ENCODE measurements around the gene OSBPL3.
A peak's percentile ranks its signal among the peaks of the same experiment; 100 is the strongest.

The OSBPL3 gene

DNA sequence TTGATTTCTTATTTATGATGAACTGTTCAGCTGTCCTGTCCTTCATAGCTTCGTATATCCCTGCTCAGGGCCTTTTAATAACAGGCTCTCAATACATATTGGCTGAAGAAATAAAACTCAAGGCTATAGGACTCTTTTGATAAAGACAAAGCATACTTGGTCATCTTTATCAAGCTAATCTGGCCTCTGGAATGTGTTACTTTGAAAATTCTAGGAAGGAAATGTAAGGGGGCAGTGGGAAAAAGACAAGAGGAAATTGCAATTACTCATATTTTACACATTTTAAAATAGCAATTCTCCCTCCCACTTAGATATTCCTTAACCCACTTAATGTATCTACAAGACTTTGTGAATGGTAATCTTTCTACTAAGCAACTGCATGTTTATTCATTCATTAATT, 94.3 kb downstream of the OSBPL3 start:
- DNase-seq (ENCODE audit: low read depth) = no peak
- TF ChIP-seq POLR2A (IDR thresholded peaks at IDR 0.05; ENCODE audit: extremely low read depth, insufficient read length) (no peak), MYC (IDR thresholded peaks at IDR 0.05; ENCODE audit: low read depth, low read length) (no peak)
- TF ChIP-seq, protein P1, sequence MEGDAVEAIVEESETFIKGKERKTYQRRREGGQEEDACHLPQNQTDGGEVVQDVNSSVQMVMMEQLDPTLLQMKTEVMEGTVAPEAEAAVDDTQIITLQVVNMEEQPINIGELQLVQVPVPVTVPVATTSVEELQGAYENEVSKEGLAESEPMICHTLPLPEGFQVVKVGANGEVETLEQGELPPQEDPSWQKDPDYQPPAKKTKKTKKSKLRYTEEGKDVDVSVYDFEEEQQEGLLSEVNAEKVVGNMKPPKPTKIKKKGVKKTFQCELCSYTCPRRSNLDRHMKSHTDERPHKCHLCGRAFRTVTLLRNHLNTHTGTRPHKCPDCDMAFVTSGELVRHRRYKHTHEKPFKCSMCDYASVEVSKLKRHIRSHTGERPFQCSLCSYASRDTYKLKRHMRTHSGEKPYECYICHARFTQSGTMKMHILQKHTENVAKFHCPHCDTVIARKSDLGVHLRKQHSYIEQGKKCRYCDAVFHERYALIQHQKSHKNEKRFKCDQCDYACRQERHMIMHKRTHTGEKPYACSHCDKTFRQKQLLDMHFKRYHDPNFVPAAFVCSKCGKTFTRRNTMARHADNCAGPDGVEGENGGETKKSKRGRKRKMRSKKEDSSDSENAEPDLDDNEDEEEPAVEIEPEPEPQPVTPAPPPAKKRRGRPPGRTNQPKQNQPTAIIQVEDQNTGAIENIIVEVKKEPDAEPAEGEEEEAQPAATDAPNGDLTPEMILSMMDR (IDR thresholded peaks at IDR 0.05; ENCODE audit: low read depth, low read length) = no peak
- TF ChIP-seq, protein P2, sequence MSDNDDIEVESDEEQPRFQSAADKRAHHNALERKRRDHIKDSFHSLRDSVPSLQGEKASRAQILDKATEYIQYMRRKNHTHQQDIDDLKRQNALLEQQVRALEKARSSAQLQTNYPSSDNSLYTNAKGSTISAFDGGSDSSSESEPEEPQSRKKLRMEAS (IDR thresholded peaks at IDR 0.05; ENCODE audit: low read depth, low read length) = no peak
- H3K4me3 ChIP-seq (ENCODE audit: low read depth, low read length) = no peak overlapping the region

DNA sequence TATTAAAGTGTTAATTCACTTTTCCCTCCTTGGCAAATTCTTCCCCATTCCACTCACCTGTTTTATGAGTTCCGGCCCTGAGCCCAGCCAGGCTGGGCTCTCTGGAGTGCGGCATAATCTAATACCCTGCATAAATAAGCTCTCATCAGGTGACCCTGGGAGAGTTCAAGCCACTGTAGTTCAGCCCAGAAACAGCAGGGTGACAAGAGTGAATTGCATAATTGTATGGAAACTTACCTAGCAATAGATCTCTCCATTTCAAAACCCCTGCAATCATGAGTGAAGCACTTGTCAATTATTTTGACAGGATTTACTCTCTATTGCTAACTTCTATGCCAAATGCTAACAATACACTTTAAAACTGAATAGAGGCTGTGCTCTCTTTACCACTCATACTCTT, 94.7 kb downstream of the OSBPL3 start:
- TF ChIP-seq, protein P1 (IDR thresholded peaks at IDR 0.05; ENCODE audit: low read depth, low read length) = no peak
- TF ChIP-seq, protein P2 (IDR thresholded peaks at IDR 0.05; ENCODE audit: low read depth, low read length) = no peak
- TF ChIP-seq MYC (IDR thresholded peaks at IDR 0.05; ENCODE audit: low read depth, low read length) (no peak), POLR2A (IDR thresholded peaks at IDR 0.05; ENCODE audit: extremely low read depth, insufficient read length) (no peak)
- H3K4me3 ChIP-seq (ENCODE audit: low read depth, low read length) = no peak overlapping the region
- no peak for DNase-seq (ENCODE audit: low read depth)

DNA sequence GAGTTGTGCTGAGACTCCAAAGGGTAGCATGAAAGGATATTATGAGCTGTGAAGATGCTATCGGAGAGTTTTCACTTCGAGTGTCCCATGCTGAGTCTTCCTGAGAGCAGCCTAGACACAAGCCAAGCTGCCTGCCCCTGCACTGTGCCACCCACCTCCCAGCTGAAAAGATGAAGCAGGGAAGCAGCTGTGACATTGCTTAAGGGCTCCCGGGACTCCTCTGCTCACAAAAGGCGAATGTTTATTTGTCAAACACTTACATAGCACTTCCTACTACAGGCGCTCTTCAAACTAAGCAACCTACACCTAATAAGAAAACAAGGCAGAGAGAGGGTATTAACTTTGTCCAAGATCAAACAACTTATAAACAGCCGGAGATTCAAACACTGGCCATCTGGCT, 95.6 kb downstream of the OSBPL3 start:
- H3K4me3 ChIP-seq (ENCODE audit: low read depth, low read length) = no peak overlapping the region
- TF ChIP-seq, protein P2 (IDR thresholded peaks at IDR 0.05; ENCODE audit: low read depth, low read length) = no peak
- TF ChIP-seq POLR2A (IDR thresholded peaks at IDR 0.05; ENCODE audit: extremely low read depth, insufficient read length) (no peak), MYC (IDR thresholded peaks at IDR 0.05; ENCODE audit: low read depth, low read length) (no peak)
- TF ChIP-seq, protein P1 (IDR thresholded peaks at IDR 0.05; ENCODE audit: low read depth, low read length) = no peak
- no peak for DNase-seq (ENCODE audit: low read depth)

DNA sequence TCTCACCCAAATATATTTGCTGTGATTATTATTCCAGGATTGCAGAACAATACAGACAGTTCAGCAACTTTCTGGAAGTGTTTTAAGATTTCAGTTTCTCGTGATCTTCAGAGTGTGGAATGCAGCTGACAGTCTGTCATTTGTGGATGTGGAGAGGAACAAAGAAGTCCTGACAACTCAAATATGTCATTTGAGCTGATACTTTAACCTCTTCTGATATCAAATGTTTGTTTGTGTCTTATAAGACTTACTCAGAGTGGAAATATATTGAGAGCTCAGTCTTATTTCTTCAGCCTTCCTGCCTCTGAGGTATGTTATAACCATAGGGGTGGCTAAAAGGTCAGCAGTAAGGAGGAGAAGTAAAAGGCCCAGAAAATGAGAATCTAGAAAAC, 96.4 kb downstream of the OSBPL3 start:
- DNase-seq (ENCODE audit: low read depth) = no peak
- TF ChIP-seq MYC (IDR thresholded peaks at IDR 0.05; ENCODE audit: low read depth, low read length) (no peak), POLR2A (IDR thresholded peaks at IDR 0.05; ENCODE audit: extremely low read depth, insufficient read length) (no peak)
- TF ChIP-seq, protein P1 (IDR thresholded peaks at IDR 0.05; ENCODE audit: low read depth, low read length) = no peak
- TF ChIP-seq, protein P2 (IDR thresholded peaks at IDR 0.05; ENCODE audit: low read depth, low read length) = no peak
- H3K4me3 ChIP-seq (ENCODE audit: low read depth, low read length) = no peak overlapping the region

DNA sequence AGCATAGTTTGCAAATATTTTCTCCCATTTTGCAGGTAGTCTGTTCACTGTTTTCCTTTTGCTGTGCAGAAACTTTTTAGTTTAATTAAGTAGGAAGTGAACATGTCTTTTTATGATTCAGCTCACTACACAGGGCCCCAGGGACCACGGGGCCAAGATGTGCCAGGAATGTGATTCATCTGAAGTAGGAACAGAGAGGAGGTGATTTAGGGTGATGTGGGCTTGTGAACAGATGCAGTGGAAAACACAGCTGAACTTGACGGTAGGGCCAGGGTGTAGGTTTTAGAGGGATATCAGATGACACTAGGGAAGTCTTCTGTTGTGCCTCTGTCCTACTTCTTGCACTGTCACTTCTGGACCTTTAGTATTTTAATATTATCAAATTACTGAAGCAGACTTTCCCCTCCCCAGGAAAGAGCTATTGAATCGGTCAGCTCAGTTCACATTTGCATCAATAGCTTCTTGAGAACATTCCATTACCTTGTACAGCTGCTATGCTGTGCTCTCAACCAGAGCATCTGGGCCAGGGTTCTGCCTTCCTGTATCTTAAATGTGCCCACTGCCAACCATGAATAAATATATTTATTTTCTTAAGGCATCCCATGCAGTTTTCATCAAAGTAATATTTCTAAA, 96.9 kb downstream of the OSBPL3 start:
- no peak overlapping the region for H3K4me3 ChIP-seq (ENCODE audit: low read depth, low read length)
- TF ChIP-seq MYC (IDR thresholded peaks at IDR 0.05; ENCODE audit: low read depth, low read length) (no peak), POLR2A (IDR thresholded peaks at IDR 0.05; ENCODE audit: extremely low read depth, insufficient read length) (no peak)
- TF ChIP-seq, protein P2 (IDR thresholded peaks at IDR 0.05; ENCODE audit: low read depth, low read length) = no peak
- TF ChIP-seq, protein P1 (IDR thresholded peaks at IDR 0.05; ENCODE audit: low read depth, low read length) = no peak
- DNase-seq (ENCODE audit: low read depth) = peak; percentile 49
